Measurements from ENCODE around the gene SCGB2B2.
A peak's percentile ranks its signal among the peaks of the same experiment; 100 is the strongest.
"Not testable (repeated sequence)": the region's sequence is repeated elsewhere in the genome, so short reads cannot be mapped to it uniquely, and the experiment has no call there.

Gene SCGB2B2

GRCh38 chr19:34676697-34677385 lies at the start of gene SCGB2B2:
Gene SCGB2B2 (minus strand): TSS chr19:34677159. CDS start chr19:34594563, 82,596 bp downstream.
- peak; percentile 92 to 93 for DNase-seq

DNA sequence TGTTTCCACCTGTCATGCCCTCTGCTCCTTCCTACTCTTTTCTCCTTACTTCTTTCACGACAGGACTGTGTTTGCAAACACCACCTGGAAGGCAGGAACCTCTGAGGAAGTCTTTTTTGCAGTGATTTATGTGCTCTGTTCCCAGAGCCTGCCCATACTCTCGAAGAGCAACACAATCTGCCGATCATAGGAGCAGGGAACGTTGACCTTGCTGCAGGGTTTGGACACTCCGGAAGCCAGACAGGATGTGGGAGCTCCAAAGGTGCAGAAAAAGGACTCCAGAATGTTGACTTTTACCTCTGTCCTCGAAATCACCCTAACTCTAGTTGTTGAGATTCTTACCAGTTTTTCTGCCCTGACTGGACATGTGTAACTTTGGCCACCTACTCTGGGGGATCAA lies 48.4 kb upstream of the SCGB2B2 start:
- no peak for DNase-seq

- no peak for DNase-seq
Measured at GRCh38 chr19:34722353-34722752, 45.4 kb upstream of the SCGB2B2 start.

DNA sequence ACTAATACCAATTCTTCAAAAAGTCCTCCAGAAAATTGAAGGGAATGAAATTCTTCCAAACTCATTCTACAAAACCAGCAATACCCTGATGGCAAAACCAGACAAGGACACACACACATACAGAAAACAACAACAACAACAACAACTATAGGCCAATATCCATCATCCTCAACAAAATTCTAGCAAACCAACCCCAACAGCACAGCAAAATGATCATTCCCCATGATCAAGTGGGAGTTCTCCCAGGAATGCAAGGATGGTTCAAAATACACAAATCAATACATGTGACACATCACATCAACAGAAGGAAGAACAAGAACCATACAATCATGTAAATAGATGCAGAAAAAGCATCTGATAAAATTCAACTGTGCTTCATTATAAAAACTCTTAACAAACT lies 38.4 kb upstream of the SCGB2B2 start:
- DNase-seq: no peak

DNA sequence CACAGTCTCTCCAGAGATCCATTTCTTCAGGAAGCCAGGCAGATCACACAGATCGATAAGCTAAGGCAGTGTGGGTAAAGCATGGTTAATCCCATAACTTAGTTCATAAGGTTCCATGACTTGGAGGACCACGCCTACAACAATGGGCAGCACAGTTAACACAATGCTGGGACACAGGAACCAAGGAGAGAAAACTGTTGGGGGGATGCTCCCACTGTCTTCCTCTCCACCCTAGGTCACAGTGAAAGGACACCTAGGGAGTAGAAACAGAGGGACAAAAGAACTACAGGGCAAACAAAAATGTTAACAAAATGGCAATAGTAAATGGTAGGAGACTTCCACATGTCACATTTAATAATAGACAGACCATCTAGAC lies 36.3 kb upstream of the SCGB2B2 start:
- DNase-seq: no peak

GRCh38 chr19:34712395-34713261 lies 35.7 kb upstream of the SCGB2B2 start:
- DNase-seq: peak; percentile 59 to 68

DNA sequence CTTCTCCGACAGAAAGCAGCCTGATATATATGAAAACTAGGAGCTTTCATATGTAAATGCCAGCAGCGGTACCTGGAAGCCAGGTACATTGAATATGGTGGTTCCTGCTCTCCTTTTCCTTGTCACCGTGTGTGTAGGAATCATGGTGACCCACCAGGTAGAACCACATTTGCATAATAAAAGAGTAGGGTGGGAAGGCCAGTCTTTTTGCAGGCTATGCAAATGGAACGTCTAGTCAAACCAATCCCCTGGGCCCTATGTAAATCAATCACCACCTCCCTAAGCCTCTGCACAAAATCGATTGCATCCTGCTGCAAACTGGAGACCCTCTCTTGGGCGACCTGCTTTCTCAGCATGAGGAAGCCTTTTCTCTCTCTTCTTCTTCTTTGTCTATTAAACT lies 34.9 kb upstream of the SCGB2B2 start:
- no peak for DNase-seq

DNA sequence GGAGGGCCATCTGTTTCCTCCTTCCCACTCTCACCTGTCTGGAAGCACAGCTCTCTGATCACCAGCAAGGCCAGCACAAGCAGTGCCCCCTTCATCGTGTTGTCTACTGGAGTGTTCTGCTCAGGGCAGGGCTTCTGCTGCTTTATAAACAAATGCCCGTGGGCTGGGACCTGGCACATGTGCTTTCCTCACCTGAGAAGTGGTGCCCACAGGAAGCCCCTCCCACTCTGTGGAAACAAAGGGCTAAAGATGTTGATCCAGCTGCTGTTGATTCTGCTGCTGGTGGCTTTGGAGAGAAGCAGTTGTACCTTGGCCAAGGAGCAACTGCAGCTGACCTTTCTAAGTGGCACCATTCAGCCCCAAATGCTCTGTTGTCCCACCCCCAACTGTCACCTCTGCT lies 30.7 kb upstream of the SCGB2B2 start:
- no peak for DNase-seq

DNA sequence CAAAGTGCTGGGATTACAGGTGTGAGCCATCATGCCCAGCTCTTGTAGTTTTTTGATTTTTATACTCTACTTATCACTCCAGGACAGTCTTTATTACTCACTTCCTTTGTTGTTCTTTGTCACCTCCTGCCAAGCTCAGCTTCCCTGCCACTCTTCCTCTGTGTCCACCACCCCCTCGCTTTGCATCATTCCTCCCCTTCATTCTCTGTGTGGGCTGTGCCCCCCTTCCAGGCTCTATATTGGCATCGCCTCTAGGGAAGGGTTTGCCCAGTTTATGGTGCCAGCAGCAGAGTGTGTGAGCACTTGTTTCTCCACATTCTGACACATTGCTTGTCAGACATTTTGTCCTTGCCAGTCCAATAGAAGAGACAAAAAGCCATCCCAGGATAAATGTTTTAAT lies 15.6 kb upstream of the SCGB2B2 start:
- no peak for DNase-seq

GRCh38 chr19:34690372-34690771 lies 13.4 kb upstream of the SCGB2B2 start:
- no peak for DNase-seq

DNA sequence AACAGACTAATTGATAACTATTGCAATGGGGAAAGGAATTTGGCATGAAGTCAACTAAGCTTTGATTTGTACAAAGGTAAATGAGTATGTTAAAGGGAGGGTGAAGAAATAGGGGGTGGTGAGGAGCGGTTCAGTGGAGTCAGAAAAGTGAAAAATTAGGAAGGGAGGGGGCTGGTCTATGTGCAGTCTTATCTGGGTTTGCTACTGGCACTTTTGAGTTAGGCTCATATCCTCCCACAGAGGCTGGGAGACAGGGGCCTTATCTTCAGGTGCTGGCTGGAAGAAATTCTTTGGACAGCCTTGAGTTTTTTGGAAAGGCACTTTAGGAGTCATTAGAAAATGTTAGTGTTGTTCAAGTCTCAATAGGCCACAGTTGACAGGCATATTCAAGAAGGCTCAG lies 11.6 kb upstream of the SCGB2B2 start:
- DNase-seq: no peak

- DNase-seq: no peak
Measured at GRCh38 chr19:34687348-34687747, 10.4 kb upstream of the SCGB2B2 start.

- DNase-seq: no peak
Measured at GRCh38 chr19:34686455-34686854, 9.5 kb upstream of the SCGB2B2 start.

GRCh38 chr19:34685266-34685665 lies 8.3 kb upstream of the SCGB2B2 start:
- DNase-seq: not testable (repeated sequence)

DNA sequence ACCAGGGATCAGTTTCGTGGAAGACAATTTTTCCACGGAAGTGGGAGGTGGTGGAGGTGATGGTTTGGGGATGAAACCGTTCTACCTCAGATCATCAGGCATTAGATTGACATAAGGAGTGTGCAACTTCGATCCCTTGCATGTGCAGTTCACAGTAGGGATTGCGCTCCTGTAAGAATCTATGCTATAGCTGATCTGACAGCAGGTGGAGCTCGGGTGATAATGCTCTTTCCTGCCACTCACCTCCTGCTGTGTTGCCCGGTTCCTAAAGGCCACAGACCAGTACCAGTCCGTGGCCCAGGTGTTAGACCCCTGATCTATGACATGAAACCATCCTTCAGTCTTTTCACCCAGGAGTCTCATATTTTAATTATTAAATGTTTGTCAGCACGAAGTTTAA lies 4.5 kb upstream of the SCGB2B2 start:
- no peak for DNase-seq

- no peak for DNase-seq
Measured at GRCh38 chr19:34678421-34678820, 1.5 kb upstream of the SCGB2B2 start.

- DNase-seq: no peak
Measured at GRCh38 chr19:34678085-34678412, 1.1 kb upstream of the SCGB2B2 start.

DNA sequence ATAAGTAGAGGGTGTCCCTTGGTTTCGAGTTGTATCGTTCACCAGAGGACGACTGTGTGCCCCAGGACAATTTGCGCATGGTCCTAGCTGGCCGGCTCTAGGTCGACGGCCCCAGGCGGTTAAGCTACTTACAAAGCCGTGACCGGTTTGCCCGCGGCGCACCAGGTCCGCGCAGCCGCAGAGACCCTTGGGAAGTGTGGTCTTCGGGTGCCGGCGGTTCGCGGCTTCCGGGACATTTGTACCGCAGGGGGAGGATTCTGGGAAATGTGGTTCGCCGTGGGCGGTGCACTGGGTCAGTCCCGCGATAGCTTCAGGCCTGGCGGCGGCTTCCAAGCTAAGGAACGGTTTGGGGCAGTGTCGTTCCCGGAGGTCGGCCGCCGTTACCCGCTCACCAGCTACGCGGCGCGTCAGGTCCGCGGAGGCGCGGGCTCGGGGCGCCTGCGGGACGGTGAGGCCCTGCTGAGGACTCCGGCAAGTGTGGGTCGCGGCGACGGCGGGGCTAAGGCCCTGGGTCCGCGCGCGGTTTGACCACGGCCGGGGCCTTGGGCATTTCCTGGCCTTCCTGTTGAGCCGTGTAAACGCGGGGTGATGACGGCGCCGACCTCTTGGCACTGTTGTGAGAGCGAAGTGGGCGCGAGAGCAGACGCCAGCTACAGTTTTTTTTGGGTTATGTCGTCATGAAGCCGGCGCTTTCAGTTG lies 576 bp upstream of the SCGB2B2 start, which contains the start of gene ZNF302:
ZNF302 (plus strand) TSS at position 293 of the 699 bp plus-strand sequence. CDS start 1,127 bp downstream, outside the sequence.
- peak; percentile 92 to 93 for DNase-seq

- no peak for DNase-seq
Measured at GRCh38 chr19:34675919-34676318, 1.0 kb downstream of the SCGB2B2 start.

DNA sequence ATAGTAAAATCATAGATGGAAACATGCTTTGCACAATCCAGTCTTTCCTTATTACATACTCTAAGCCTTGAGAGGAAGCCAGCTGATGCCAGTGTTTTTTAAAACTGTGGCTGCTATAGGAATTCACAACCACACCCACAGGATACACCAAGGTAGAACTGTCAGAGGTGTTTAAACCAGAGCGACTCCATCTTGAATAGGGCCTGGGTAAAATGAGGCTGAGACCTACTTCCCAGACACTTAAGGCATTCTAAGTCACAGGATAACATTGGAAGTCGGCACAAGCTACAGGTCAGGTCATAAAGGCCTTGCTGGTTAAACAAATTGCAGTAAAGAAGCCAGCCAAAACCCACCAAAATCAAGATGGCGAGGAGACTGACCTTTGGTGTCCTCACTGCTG lies 1.7 kb downstream of the SCGB2B2 start:
- no peak for DNase-seq

DNA sequence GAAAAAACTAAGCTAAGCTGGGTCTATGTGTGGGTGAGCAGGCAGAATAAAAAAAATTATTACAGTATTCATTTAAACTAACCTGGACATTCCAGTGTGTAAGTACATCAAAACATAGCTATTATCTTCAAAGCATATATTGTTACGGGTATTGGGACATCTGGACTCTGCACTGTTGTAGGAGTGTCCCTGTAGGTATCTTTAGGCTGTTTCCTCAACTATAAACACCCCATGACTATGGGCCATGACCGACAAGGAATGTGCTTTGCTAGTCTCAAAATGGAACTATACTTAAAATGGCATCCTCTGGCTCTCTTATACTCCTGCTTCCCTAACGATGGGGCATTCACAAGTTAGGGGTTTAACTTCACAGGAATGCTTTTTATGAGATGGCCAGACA lies 3.4 kb downstream of the SCGB2B2 start:
- no peak for DNase-seq

DNA sequence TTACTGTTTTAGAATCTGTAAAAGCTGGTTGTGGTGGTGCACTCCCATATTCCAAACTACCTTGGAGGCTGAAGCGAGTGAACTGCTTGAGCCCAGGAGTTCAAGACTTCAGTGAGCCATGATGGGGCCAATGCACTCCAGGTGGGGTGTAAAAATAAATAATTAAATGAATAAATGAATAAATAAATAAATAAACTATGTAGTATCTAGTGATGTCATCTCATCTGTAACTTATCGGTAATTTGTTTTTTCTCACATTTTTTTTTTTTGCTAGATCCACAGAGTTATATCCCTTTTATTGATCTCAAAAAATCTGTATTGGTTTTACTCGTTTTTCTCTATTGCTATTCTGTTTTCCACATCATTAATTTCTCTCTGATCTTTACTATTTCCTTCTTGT lies 5.0 kb downstream of the SCGB2B2 start:
- DNase-seq: no peak

- no peak for DNase-seq
Measured at GRCh38 chr19:34669305-34669704, 7.7 kb downstream of the SCGB2B2 start.

GRCh38 chr19:34668690-34669089 lies 8.3 kb downstream of the SCGB2B2 start:
- not testable (repeated sequence) for DNase-seq

Measured in AML-193 (cell line).